ENCODE data around the gene LMNTD2.
"Not testable (repeated sequence)": the region's sequence is repeated elsewhere in the genome, so short reads cannot be mapped to it uniquely, and the experiment has no call there.

The LMNTD2 gene

DNA sequence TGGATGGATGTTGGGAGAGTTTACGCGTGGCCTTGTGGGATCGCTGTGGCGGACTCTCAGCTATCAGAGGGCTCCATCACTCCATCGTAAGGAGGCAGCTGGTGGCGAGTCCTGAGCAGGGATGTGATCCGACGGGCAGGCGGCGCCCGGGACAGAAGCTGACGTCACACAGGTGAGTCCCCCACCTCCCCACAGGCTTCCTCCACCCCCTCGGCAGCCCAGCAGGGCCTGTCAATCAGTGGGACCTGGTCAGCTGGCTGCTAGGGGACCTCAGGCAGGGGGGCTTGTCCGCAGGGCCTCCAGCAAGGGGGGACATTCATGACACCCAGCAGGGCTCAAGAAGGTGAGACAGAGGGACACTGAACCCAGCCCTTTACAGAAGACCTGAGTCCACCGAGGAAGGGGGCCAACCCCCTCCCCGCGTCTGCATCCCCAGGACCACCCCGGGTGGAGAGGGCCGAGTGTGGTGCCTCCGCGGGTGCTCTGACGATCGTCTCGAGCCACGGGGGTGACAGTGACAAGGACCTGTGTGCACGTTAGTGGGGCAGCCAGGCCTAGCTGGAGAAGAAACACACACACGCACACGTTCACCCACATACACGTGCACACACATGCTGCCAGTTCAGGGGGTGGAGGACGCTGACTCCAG is 32.2 kb downstream of the LMNTD2 start:
- ChIA-PET CTCF (no interaction called here), POLR2A (no interaction called here)
- no peak for DNase-seq (ENCODE audit: extremely low spot score)
- TF ChIP-seq ELF4 (IDR thresholded peaks at IDR 0.05) (no peak), PKNOX1 (IDR thresholded peaks at IDR 0.05) (peak; percentile 20; the same call in 1 of the 2 replicates)

- ChIA-PET CTCF (no interaction called here), POLR2A (no interaction called here)
Measured at GRCh38 chr11:526192-526591, 34.3 kb downstream of the LMNTD2 start.

GRCh38 chr11:521177-521688 is 39.3 kb downstream of the LMNTD2 start:
- ChIA-PET CTCF (no interaction called here), POLR2A (no interaction called here)
- TF ChIP-seq NFRKB (IDR thresholded peaks at IDR 0.05), result no peak
- TF ChIP-seq ARNT (IDR thresholded peaks at IDR 0.05), result no peak
- TF ChIP-seq BHLHE40 (IDR thresholded peaks at IDR 0.05; ENCODE audit: borderline replicate concordance), result no peak
- no peak for TF ChIP-seq FOXA1 (IDR thresholded peaks at IDR 0.05)
- DNase-seq (ENCODE audit: extremely low spot score), result no peak

More at GRCh38 chr11:526192-526591, 34.3 kb downstream of the LMNTD2 start:
- no peak for DNase-seq (ENCODE audit: extremely low spot score)
- TF ChIP-seq FOXK2 (IDR thresholded peaks at IDR 0.05), result no peak
- no peak for TF ChIP-seq ELF4 (IDR thresholded peaks at IDR 0.05)
- TF ChIP-seq NFRKB (IDR thresholded peaks at IDR 0.05), result no peak
- TF ChIP-seq PKNOX1 (IDR thresholded peaks at IDR 0.05), result no peak
- TF ChIP-seq FOXA1 (IDR thresholded peaks at IDR 0.05), result no peak
- no peak for TF ChIP-seq L3MBTL2 (conservative IDR thresholded peaks at IDR 0.05)
- no peak for TF ChIP-seq HDGF (IDR thresholded peaks at IDR 0.05; ENCODE audit: borderline replicate concordance)
- TF ChIP-seq FOXM1 (IDR thresholded peaks at IDR 0.05; ENCODE audit: borderline replicate concordance), result no peak
- TF ChIP-seq TARDBP (IDR thresholded peaks at IDR 0.05), result no peak
- TF ChIP-seq ARNT (IDR thresholded peaks at IDR 0.05), result no peak
- TF ChIP-seq LEF1 (IDR thresholded peaks at IDR 0.05; ENCODE audit: borderline replicate concordance), result no peak
- TF ChIP-seq SP1 (IDR thresholded peaks at IDR 0.05), result no peak
- TF ChIP-seq ZNF384 (IDR thresholded peaks at IDR 0.05), result no peak
- no peak for TF ChIP-seq SUZ12 (IDR thresholded peaks at IDR 0.05)
- no peak for TF ChIP-seq BHLHE40 (IDR thresholded peaks at IDR 0.05; ENCODE audit: borderline replicate concordance)
- TF ChIP-seq CTBP1 (IDR thresholded peaks at IDR 0.05; ENCODE audit: borderline replicate concordance), result no peak

DNA sequence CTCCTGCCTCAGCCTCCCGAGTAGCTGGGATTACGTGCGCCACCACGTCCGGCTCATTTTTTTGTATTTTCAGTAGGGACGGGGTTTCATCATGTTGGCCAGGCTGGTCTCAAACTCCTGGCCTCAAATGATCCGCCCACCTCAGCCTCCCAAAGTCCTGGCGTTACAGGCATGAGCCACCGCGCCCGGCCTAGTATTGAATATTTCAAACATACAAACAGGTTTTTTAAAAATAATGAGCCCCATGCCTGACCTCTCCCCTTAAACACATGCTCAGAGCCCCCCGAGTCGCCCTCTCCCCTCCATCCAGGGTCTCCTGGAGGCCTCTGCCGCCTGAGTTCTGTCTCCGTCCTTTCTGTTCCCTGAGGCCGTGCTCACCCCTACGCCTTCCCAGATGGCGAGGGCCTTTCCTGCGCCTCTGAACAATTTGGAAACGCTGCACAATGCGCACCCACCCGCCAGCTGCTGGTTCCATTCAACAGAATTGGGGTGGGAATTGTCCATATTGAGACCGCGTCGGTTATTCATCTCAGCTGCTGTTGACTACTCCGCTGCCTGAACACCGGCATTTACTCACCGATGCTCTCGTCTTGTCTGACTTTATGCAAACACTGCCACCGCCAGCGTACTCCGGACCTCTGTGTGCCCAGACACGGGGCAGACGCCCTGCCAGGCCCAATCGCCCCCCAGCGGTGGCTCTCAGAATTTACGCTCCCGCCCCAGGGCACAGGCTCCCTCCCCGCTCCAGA is 39.9 kb downstream of the LMNTD2 start:
- no peak for TF ChIP-seq ELF4 (IDR thresholded peaks at IDR 0.05)
- no peak for TF ChIP-seq LEF1 (IDR thresholded peaks at IDR 0.05; ENCODE audit: borderline replicate concordance)
- no peak for TF ChIP-seq CTBP1 (IDR thresholded peaks at IDR 0.05; ENCODE audit: borderline replicate concordance)
- no peak for TF ChIP-seq PKNOX1 (IDR thresholded peaks at IDR 0.05)
- no peak for TF ChIP-seq NFRKB (IDR thresholded peaks at IDR 0.05)
- no peak for TF ChIP-seq ARNT (IDR thresholded peaks at IDR 0.05)
- no peak for TF ChIP-seq HDGF (IDR thresholded peaks at IDR 0.05; ENCODE audit: borderline replicate concordance)
- TF ChIP-seq SP1 (IDR thresholded peaks at IDR 0.05), result no peak
- no peak for TF ChIP-seq TARDBP (IDR thresholded peaks at IDR 0.05)
- no peak for TF ChIP-seq L3MBTL2 (conservative IDR thresholded peaks at IDR 0.05)
- TF ChIP-seq FOXK2 (IDR thresholded peaks at IDR 0.05), result no peak
- ChIA-PET CTCF (no interaction called here), POLR2A (no interaction called here)
- no peak for DNase-seq (ENCODE audit: extremely low spot score)

DNA sequence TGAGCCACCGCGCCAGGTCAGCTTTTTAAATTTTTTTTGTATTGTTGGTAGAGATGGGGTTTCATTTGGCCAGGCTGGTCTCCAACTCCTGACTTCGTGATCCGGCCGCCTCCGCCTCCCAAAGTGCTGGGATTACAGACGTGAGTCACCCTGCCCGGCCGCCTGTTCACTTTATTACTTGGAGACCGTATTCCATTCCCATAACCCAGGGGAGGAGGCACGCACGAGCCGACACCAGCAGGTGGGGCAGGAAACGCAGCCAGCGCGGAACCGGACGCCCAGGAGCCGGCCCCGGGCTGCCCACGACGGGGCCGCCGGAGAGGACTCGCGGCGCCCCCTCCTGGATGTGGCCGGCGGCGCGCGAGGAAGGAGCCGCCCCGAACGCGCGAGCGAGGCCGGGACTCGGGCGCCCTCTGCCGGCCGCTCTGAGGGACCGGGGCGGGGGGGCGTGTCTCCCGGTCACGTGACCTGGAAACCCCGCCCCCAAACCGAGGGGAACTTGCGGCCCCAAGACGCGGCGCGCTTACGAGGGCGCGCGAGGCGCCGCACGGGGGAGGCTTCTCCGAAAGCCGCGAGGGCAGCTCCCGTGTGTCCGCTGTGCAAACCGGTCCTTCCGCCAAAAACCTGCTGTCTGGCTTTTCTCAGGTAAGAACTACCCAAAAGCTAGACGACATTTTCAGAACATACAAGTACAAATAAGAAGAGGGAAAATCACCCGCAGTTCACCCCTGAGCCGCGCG is 41.9 kb downstream of the LMNTD2 start:
- ChIA-PET POLR2A (interaction anchor here (1.3 kb wide), 1 partner anchor 69 kb away, joined by 5 read pairs; the partner anchor contains the start of gene PTDSS2), CTCF (interaction anchor here (0.7 to 1.0 kb wide), 2 partner anchors 24 to 72 kb away, joined by 3 to 5 read pairs; no protein-coding TSS in a partner anchor)
- TF ChIP-seq SUZ12 (IDR thresholded peaks at IDR 0.05), result no peak
- TF ChIP-seq CTBP1 (IDR thresholded peaks at IDR 0.05; ENCODE audit: borderline replicate concordance), result no peak
- TF ChIP-seq ARNT (IDR thresholded peaks at IDR 0.05), result peak; percentile 54; the same call in 1 of the 2 replicates
- no peak for TF ChIP-seq ELF4 (IDR thresholded peaks at IDR 0.05)
- no peak for TF ChIP-seq PKNOX1 (IDR thresholded peaks at IDR 0.05)
- no peak for TF ChIP-seq BHLHE40 (IDR thresholded peaks at IDR 0.05; ENCODE audit: borderline replicate concordance)
- TF ChIP-seq NFRKB (IDR thresholded peaks at IDR 0.05), result no peak
- no peak for TF ChIP-seq FOXK2 (IDR thresholded peaks at IDR 0.05)
- peak; percentile 58; the same call in 1 of the 2 replicates for TF ChIP-seq FOXM1 (IDR thresholded peaks at IDR 0.05; ENCODE audit: borderline replicate concordance)
- no peak for TF ChIP-seq ZNF384 (IDR thresholded peaks at IDR 0.05)
- TF ChIP-seq SP1 (IDR thresholded peaks at IDR 0.05), result no peak
- TF ChIP-seq L3MBTL2 (conservative IDR thresholded peaks at IDR 0.05), result peak; percentile 91
- no peak for TF ChIP-seq TARDBP (IDR thresholded peaks at IDR 0.05)
- no peak for TF ChIP-seq HDGF (IDR thresholded peaks at IDR 0.05; ENCODE audit: borderline replicate concordance)
- peak; percentile 83; the same call in 1 of the 2 replicates for TF ChIP-seq LEF1 (IDR thresholded peaks at IDR 0.05; ENCODE audit: borderline replicate concordance)
- no peak for TF ChIP-seq FOXA1 (IDR thresholded peaks at IDR 0.05)
- peak; percentile 93 for DNase-seq (ENCODE audit: extremely low spot score)

DNA sequence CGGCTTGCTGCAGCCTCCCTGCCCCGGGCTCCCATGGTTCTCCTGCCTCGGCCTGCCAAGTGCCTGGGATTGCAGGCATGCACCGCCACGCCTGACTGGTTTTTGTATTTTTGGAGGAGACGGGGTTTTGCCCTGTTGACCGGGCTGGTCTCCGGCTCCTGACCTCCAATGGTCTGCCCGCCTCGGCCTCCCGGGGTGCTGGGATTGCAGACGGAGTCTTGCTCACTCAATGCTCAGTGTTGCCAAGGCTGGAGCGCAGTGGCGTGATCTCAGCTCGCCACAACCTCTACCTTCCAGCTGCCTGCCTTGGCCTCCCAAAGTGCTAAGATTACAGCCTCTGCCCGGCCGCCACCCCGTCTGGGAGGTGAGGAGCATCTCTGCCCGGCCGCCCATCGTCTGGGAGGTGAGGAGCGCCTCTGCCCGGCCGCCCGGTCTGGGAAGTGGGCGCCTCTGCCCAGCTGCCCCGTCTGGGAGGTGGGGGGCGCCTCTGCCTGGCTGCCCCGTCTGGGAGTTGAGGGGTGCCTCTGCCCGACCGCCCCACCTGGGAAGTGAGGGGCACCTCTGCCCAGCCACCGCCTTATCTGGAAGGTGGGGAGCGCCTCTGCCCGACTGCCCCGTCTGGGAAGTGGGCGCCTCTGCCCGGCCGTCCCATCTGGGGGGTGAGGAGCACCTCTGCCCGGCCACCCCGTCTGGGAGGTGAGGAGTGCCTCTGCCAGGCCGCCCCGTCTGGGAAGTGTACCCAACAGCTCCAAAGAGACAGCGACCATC is 43.4 kb downstream of the LMNTD2 start:
- CTCF ChIA-PET; POLR2A ChIA-PET; DNase-seq (ENCODE audit: extremely low spot score): not testable (repeated sequence)
